ENCODE measurements around the gene NXNL1. TPM values are rescaled to one million over a fixed set of nuclear protein-coding genes. Genes with fewer than 3 reads are reported as not detected.

Gene NXNL1
- total and polyA plus RNA-seq, 2 of the 4 experiments (the other 2 are of a cell fraction) = not detected

DNA sequence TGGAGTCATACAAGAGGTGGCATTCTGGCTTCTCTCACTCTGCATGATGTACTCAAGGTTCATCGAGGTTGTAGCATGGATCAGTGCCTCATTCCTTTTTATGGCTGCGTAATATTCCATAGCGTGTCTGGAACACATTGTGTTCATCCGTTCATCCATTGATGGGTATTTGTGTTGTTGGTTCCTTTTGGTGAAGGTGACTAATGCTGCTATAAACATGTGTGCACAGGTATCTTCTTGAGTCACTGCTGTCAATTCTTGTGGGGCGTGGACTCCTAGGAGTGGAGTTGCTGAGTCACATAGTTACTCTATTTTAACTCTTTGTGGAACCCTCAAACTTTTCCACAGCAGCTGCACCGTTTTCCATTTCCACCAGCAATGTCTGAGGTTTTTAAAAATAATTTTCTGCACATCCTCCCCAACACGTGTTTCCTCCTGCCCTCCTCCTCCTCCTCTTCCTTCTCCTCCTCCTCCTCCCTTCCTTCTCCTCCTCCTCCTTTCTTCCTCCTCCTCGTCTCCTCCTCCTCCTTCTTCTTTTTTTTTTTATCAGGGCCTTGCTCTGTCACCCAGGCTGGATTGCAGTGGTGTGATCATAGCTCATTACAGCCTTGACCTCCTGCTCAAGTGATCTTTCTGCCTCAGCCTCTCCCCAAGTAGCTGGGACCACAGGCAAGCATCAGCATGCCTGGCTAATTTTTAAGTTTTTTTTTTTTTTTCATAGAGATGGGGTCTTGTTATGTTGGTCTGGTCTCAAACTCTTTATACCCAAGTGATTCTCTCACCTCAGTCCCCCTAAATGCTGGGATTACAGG is 10.3 kb downstream of the NXNL1 start:
- Histone ChIP-seq H2AK9ac (replicated peaks; ENCODE audit: low read depth, low read length, poor library complexity) (no peak overlapping the region), H2BK15ac (ENCODE audit: low read depth, low read length) (no peak overlapping the region), H3K14ac (replicated peaks; ENCODE audit: low read depth, low read length) (no peak overlapping the region), H3K9me3 (ENCODE audit: control insufficient read depth, insufficient read depth, low read length) (no peaks in the 10 kb centered on the region), H3K18ac (ENCODE audit: low read depth, low read length) (no peak overlapping the region), H3K4me2 (ENCODE audit: low read depth, low read length) (no peak overlapping the region), H2BK5ac (ENCODE audit: low read depth, low read length, poor library complexity, severe bottlenecking) (no peak overlapping the region), H3K4me3 (ENCODE audit: insufficient read depth, low read depth, low read length) (no peak overlapping the region), H3K36me3 (ENCODE audit: control insufficient read depth, insufficient read depth, low read length) (no peaks in the 10 kb centered on the region), H2BK20ac (ENCODE audit: low read depth, low read length) (no peak overlapping the region), H3K9me1 (ENCODE audit: insufficient read depth, low read length) (no peaks in the 10 kb centered on the region), H3K4ac (ENCODE audit: low read depth, low read length) (no peak overlapping the region), H4K91ac (ENCODE audit: insufficient read depth, low read depth, low read length) (no peak overlapping the region), H3K79me1 (ENCODE audit: low read depth in 1 of 2, low read length in 2 of 2) (no peaks in the 10 kb centered on the region), H2AFZ (replicated peaks; ENCODE audit: low read length, poor library complexity) (no peak overlapping the region), H3K27me3 (ENCODE audit: control insufficient read depth, insufficient read depth, low read length) (peaks cover 22% of the 10 kb centered on the region), H2AK5ac (ENCODE audit: low read depth, low read length) (no peak overlapping the region), H3K23ac (ENCODE audit: low read depth, low read length) (no peak overlapping the region), H3K27ac (ENCODE audit: insufficient read depth, low read length) (no peak overlapping the region), H3K9ac (ENCODE audit: low read depth, low read length) (no peak overlapping the region), H3K56ac (ENCODE audit: extremely low read depth, insufficient read depth, low read length) (no peak overlapping the region), H3K4me1 (ENCODE audit: control insufficient read depth, insufficient read depth, low read length) (no peaks in the 10 kb centered on the region), H4K20me1 (ENCODE audit: insufficient read depth, low read length) (peaks cover 3% of the 10 kb centered on the region), H4K8ac (ENCODE audit: low read depth in 2 of 2, low read length in 2 of 2) (no peak overlapping the region), H4K5ac (ENCODE audit: low read depth, low read length) (no peak overlapping the region), H2BK120ac (ENCODE audit: low read depth, low read length) (no peak overlapping the region)
- no peak for DNase-seq
- in situ Hi-C loops (cut with MboI; ENCODE audit: low sequenced_read_pairs) (loop anchor here (10.0 kb wide), 1 partner anchor 404 kb away; the partner anchor contains the start of gene RPL18A), dilution Hi-C loops (cut with HindIII; ENCODE audit: low sequenced_read_pairs, unreplicated experiment) (no loop called here), intact Hi-C loops (cut with micrococcal nuclease) (loop anchor here (10.0 kb wide), 2 partner anchors 314 to 404 kb away; partner anchors contain the start of gene RPL18A)
- WGBS, 2 experiments (ENCODE audit: extremely low coverage in 2 of 2, insufficient read length in 1 of 2) = 88% methylated on average over 4 of the region's 8 CpGs; no CpG with 5 or more reads in 1 of the 2 experiments
- TF ChIP-seq, protein P1, sequence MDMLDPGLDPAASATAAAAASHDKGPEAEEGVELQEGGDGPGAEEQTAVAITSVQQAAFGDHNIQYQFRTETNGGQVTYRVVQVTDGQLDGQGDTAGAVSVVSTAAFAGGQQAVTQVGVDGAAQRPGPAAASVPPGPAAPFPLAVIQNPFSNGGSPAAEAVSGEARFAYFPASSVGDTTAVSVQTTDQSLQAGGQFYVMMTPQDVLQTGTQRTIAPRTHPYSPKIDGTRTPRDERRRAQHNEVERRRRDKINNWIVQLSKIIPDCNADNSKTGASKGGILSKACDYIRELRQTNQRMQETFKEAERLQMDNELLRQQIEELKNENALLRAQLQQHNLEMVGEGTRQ (IDR thresholded peaks at IDR 0.05; ENCODE audit: low read depth, low read length) = no peak
- CTCF ChIA-PET = no interaction called here
- ATAC-seq (ENCODE audit: low read depth) = no peak
- POLR2A ChIA-PET (ENCODE audit: unreplicated experiment) = no interaction called here
- no TSS peak for BruUV-seq (replicated peaks)

Measured in IMR-90 (cell line).